ENCODE data around the gene SLC25A26.
A peak's percentile ranks its signal among the peaks of the same experiment; 100 is the strongest.

Gene SLC25A26

GRCh38 chr3:66227915-66228314 is 7.1 kb downstream of the SLC25A26 start:
- H3K36me3 ChIP-seq = peaks cover 2% of the 10 kb centered on the region
- TF ChIP-seq CTCF (IDR thresholded peaks at IDR 0.05; ENCODE audit: low read depth, low read length) = no peak
- no peak overlapping the region for H3K4me3 ChIP-seq (ENCODE audit: low read depth, low read length)
- H3K9me3 ChIP-seq (ENCODE audit: severe bottlenecking) = no peaks in the 10 kb centered on the region
- H3K27me3 ChIP-seq (ENCODE audit: insufficient read depth, low read depth, severe bottlenecking) = no peaks in the 10 kb centered on the region
- DNase-seq = no peak
- no peak overlapping the region for H3K27ac ChIP-seq

- DNase-seq = no peak
- TF ChIP-seq CTCF (IDR thresholded peaks at IDR 0.05; ENCODE audit: low read depth, low read length) = no peak
- Histone ChIP-seq H3K36me3 (no peaks in the 10 kb centered on the region), H3K4me3 (ENCODE audit: low read depth, low read length) (no peak overlapping the region), H3K27me3 (ENCODE audit: insufficient read depth, low read depth, severe bottlenecking) (no peaks in the 10 kb centered on the region), H3K27ac (no peak overlapping the region), H3K9me3 (ENCODE audit: severe bottlenecking) (no peaks in the 10 kb centered on the region)
Observed at GRCh38 chr3:66228707-66229106, 7.9 kb downstream of the SLC25A26 start.

GRCh38 chr3:66229931-66230330 is 9.1 kb downstream of the SLC25A26 start:
- no peak for TF ChIP-seq CTCF (IDR thresholded peaks at IDR 0.05; ENCODE audit: low read depth, low read length)
- no peak for DNase-seq
- no peaks in the 10 kb centered on the region for H3K27me3 ChIP-seq (ENCODE audit: insufficient read depth, low read depth, severe bottlenecking)
- H3K27ac ChIP-seq = no peak overlapping the region
- no peak overlapping the region for H3K4me3 ChIP-seq (ENCODE audit: low read depth, low read length)
- H3K9me3 ChIP-seq (ENCODE audit: severe bottlenecking) = no peaks in the 10 kb centered on the region
- no peaks in the 10 kb centered on the region for H3K36me3 ChIP-seq

GRCh38 chr3:66233033-66233432 is 12.2 kb downstream of the SLC25A26 start:
- DNase-seq = no peak
- Histone ChIP-seq H3K36me3 (no peaks in the 10 kb centered on the region), H3K9me3 (ENCODE audit: severe bottlenecking) (no peaks in the 10 kb centered on the region), H3K27me3 (ENCODE audit: insufficient read depth, low read depth, severe bottlenecking) (no peaks in the 10 kb centered on the region), H3K4me3 (ENCODE audit: low read depth, low read length) (no peak overlapping the region), H3K27ac (no peak overlapping the region)
- no peak for TF ChIP-seq CTCF (IDR thresholded peaks at IDR 0.05; ENCODE audit: low read depth, low read length)

GRCh38 chr3:66236281-66236680 is 15.5 kb downstream of the SLC25A26 start:
- no peaks in the 10 kb centered on the region for H3K9me3 ChIP-seq (ENCODE audit: severe bottlenecking)
- H3K4me3 ChIP-seq (ENCODE audit: low read depth, low read length) = no peak overlapping the region
- no peak for DNase-seq
- H3K27me3 ChIP-seq (ENCODE audit: insufficient read depth, low read depth, severe bottlenecking) = no peaks in the 10 kb centered on the region
- no peak overlapping the region for H3K27ac ChIP-seq
- TF ChIP-seq CTCF (IDR thresholded peaks at IDR 0.05; ENCODE audit: low read depth, low read length) = peak; percentile 6; the same call in 1 of the 2 replicates
- H3K36me3 ChIP-seq = no peaks in the 10 kb centered on the region; the same call in 1 of the 2 replicates

GRCh38 chr3:66237552-66237951 is 16.8 kb downstream of the SLC25A26 start:
- H3K27me3 ChIP-seq (ENCODE audit: insufficient read depth, low read depth, severe bottlenecking) = no peaks in the 10 kb centered on the region
- DNase-seq = no peak
- H3K36me3 ChIP-seq = no peaks in the 10 kb centered on the region; the same call in 1 of the 2 replicates
- TF ChIP-seq CTCF (IDR thresholded peaks at IDR 0.05; ENCODE audit: low read depth, low read length) = no peak
- no peak overlapping the region for H3K27ac ChIP-seq
- no peaks in the 10 kb centered on the region for H3K9me3 ChIP-seq (ENCODE audit: severe bottlenecking)
- H3K4me3 ChIP-seq (ENCODE audit: low read depth, low read length) = no peak overlapping the region

Measured in WERI-Rb-1 (cell line).